ENCODE measurements around the gene LGR4. TPM values are rescaled to one million over a fixed set of nuclear protein-coding genes. Genes with fewer than 3 reads are reported as not detected.
A peak's percentile ranks its signal among the peaks of the same experiment; 100 is the strongest.

The LGR4 gene
- total and polyA plus RNA-seq, 2 of the 13 experiments (the other 11 are each of a cell fraction or from before 2014, with no cell fraction given): 42.1 to 68.7 TPM

- TF ChIP-seq IKZF5 (CRISPR knock-in tag; IDR thresholded peaks at IDR 0.05) (no peak), TEAD3 (CRISPR knock-in tag; optimal IDR thresholded peaks at IDR 0.05; ENCODE audit: borderline replicate concordance) (peak; percentile 38), NKX3-1 (CRISPR knock-in tag; IDR thresholded peaks at IDR 0.05) (no peak), PHF5A (CRISPR knock-in tag; IDR thresholded peaks at IDR 0.05; ENCODE audit: low read depth, unreplicated experiment) (no peak), NCOR1 (IDR thresholded peaks at IDR 0.05; ENCODE audit: borderline replicate concordance, low read length) (no peak), SOX13 (IDR thresholded peaks at IDR 0.05) (no peak), SOX13 (CRISPR knock-in tag; conservative IDR thresholded peaks at IDR 0.05 in 1 of 2, IDR thresholded peaks at IDR 0.05 in 1 of 2) (0 out of 4 replicates have a peak, but pooled peaks of 1 of the 2 experiments have one; percentile 20)
These were observed 76.2 kb downstream of the LGR4 start (continued) for GRCh38 chr11:27396259-27396839.

- Histone ChIP-seq H3K9me3 (ENCODE audit: low read length) (no peaks in the 10 kb centered on the region), H3K9ac (ENCODE audit: insufficient read depth, low read depth, low read length) (peak overlapping the region; percentile 73), H2AFZ (ENCODE audit: low read length) (no peak overlapping the region), H3K36me3 (replicated peaks in 1 of 2; ENCODE audit: control insufficient read depth in 1 of 2, insufficient read depth in 2 of 2, low read length in 2 of 2) (peaks cover 6% of the 10 kb centered on the region in 2 experiments), H3K79me2 (ENCODE audit: insufficient read depth, low read length) (peaks cover 63% of the 10 kb centered on the region), H3K27me3 (ENCODE audit: control insufficient read depth in 1 of 2, insufficient read depth in 2 of 2, low read length in 2 of 2) (no peaks in the 10 kb centered on the region), H4K20me1 (ENCODE audit: insufficient read depth, low read length) (no peaks in the 10 kb centered on the region), H3K27ac (ENCODE audit: extremely low read length, insufficient read depth, low read length) (peak overlapping the region; percentile 93), H3K4me3 (replicated peaks in 1 of 3; ENCODE audit: insufficient read depth in 1 of 3, low read depth in 2 of 3, low read length in 3 of 3) (peak overlapping the region; percentile 42 to 61 (median 58); a peak in 5 of 6 replicates), H3K4me1 (ENCODE audit: insufficient read depth, low read length) (peaks cover 94% of the 10 kb centered on the region), H3K4me2 (ENCODE audit: low read depth, low read length) (peak overlapping the region; percentile 95)
- 2% methylated on average over 7 of the region's 7 CpGs for WGBS (ENCODE audit: low lambda C conversion rate)
- in situ Hi-C loops (cut with HindIII; ENCODE audit: extremely low pct_ligation_motif_present, low pct_unique_long_range_greater_than_20kb): loop anchor here (5.0 kb wide), 1 partner anchor 72 kb away; no protein-coding TSS in a partner anchor
- BruUV-seq (replicated peaks): TSS peak; percentile 78
- FAIRE-seq (peak; percentile 93), ATAC-seq (peak; percentile 98), DNase-seq (ENCODE audit: low spot score) (peak; percentile 95)
- intact Hi-C loops (cut with micrococcal nuclease; ENCODE audit: unreplicated experiment): loop anchor here (2.0 to 5.0 kb wide), 3 partner anchors 71 to 193 kb away; no protein-coding TSS in a partner anchor
- CTCF ChIA-PET (ENCODE audit: low intra/inter-chr PET ratio, low total read pairs): no interaction called here
- POLR2A ChIA-PET: interaction anchor here (0.7 to 4.2 kb wide), 21 partner anchors 9 to 194 kb away, joined by 3 to 65 read pairs (median 4); partner anchors contain the start of genes CCDC34 and LGR4
- no peak for TF ChIP-seq SNAPC5 (CRISPR knock-in tag; IDR thresholded peaks at IDR 0.05; ENCODE audit: borderline replicate concordance)
- no peak for TF ChIP-seq ZNF18 (CRISPR knock-in tag; IDR thresholded peaks at IDR 0.05; ENCODE audit: insufficient replicate concordance)
- TF ChIP-seq ZNF264 (CRISPR knock-in tag; IDR thresholded peaks at IDR 0.05): no peak
- TF ChIP-seq ZMYM2 (CRISPR knock-in tag; IDR thresholded peaks at IDR 0.05): no peak
- peak in 1 of 2 experiments; percentile 91; a peak in 2 of 4 replicates for TF ChIP-seq EP300 (IDR thresholded peaks at IDR 0.05; ENCODE audit: low read depth in 2 of 2, low read length in 2 of 2)
- no peak; the same call in 1 of the 2 replicates for TF ChIP-seq EP300 (CRISPR knock-in tag; IDR thresholded peaks at IDR 0.05; ENCODE audit: borderline replicate concordance)
- TF ChIP-seq MLX (CRISPR knock-in tag; IDR thresholded peaks at IDR 0.05): 0 out of 2 replicates have a peak, but pooled peaks have one; percentile 40
- TF ChIP-seq YEATS4 (CRISPR knock-in tag; IDR thresholded peaks at IDR 0.05; ENCODE audit: borderline replicate concordance): no peak
- 0 out of 2 replicates have a peak, but pooled peaks have one; percentile 37 for TF ChIP-seq GFI1 (CRISPR knock-in tag; IDR thresholded peaks at IDR 0.05; ENCODE audit: borderline replicate concordance)
These were observed 76.9 kb downstream of the LGR4 start for GRCh38 chr11:27395556-27396258.

All from HepG2 (cell line).